NCI-H128 (cell line): ENCODE measurements around the gene KRTAP10-2.
"Not testable (repeated sequence)": the region's sequence is repeated elsewhere in the genome, so short reads cannot be mapped to it uniquely, and the experiment has no call there.

ENCODE experiments used
- DNase-seq: peaks from one replicate; lab custom pipeline; 2025; ENCODE audit not compliant: unreplicated experiment; lab: John Stamatoyannopoulos, UW

KRTAP10-2 gene

DNA sequence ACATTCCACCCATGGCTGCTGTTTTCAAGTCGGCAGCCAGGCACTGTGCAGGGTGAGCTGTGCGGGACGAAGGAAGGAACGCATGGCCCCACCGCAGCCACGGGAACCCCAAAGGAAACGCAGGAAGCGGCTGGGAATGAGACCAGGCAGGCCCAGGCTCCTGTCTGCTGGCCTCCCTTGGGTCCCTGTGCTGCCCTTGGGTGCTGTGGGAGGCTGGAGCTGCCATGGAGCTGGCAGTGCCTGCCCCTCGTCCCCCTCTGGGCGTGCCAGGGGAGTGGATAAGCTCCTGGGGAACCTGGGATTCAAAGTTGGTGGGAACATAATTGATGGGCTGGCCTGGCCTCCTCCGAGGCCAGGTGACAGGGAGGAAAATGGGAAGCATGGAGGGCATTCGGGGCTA is 17.0 kb upstream of the KRTAP10-2 start:
- no peak for DNase-seq

DNA sequence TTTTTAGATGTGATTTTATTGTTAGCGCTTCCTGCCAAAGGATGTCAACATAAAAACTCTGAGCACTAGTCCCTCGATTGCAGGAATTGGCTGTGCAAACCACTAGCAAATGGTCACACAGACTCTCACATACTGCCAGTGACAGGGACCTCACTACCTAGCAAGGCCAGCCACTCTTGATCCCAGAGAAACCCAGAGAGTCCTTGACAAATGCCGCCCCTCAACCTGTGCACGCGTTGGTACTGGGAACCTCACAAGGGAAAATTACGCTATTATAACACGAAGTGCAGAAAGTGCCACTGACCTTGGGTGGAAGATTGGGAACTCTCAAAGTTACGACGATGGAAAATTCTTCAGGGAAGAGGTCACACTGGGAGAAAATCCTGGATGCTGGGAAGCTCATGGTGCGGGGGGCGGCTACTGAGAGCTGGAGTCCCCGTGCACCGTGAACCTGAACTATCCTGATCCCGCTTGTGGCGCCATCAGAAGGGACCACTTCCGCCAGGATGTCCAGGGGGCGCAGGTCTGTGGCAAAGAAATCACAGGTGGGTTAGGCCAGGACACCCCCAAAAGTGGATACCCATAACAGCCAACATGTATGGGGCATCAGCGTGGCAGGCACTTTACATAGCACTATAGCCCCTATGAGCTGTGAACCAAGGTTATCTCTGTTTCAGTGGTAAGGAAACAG is 16.3 kb upstream of the KRTAP10-2 start:
- no peak for DNase-seq

DNA sequence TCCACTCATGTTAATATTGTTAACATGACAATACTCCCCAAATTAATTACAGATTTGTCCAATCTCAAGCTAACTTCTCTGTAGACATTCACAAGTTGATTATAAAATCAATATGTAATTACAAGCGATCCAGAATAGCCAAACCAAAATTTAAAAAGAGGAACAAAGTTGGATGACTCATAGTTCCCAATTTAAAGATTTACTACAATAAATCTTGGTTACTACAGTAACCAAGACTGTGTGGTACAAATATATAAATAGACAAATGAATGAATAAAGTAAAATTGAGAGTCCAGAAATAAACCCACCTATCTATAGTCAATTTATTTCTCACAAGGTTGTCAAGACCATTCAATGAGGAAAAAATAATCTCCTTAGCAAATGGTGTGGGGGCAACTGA is 15.1 kb upstream of the KRTAP10-2 start:
- DNase-seq: no peak

DNA sequence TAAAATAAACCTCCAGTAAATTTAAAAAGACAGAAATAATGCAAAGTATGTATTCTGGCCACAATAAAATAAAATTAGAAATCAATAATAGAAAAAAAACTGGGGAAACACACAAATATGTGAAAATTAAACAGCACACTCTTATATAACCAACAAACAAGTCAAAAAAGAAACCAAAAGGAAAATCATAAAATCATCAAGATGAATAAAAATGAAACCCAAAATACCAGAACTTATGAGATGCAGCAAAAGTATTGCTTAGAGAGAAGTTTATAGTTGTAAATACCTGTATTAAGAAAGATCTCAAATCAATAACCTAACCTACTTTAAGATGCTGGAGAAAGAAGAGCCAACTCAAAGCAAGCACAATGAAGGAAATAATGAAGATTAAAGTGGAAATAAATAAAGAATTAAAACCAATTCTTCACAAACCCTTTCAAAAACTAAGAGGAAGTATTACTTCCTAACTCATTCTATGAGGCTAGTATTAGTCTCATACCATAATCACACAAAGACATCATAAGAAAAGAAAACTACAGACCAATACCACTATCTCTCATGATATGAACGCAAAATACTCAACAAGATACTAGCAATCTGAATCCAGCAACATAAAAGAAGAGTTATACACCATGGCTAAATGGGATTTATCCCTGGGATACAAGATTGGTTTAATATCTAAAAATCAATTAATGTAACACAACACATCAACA is 13.7 kb upstream of the KRTAP10-2 start:
- no peak for DNase-seq

DNA sequence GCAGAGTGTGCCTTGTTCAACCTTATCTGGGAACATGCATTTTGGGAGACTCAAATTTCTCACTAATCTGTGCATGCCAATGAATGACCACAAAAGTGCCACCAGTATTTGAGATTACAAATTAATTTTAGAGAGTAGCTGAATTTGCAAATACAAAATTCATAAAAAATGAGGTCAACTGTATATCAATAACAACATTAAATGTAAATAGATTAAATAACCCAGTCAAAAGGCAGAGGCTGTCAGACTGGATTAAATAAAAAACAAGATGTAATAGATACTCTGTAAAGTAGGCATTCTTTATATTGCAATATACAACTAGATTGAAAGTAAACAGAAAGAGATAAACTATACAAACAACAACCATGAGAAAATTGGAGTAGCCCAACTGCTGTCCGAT is 12.8 kb upstream of the KRTAP10-2 start:
- no peak for DNase-seq

DNA sequence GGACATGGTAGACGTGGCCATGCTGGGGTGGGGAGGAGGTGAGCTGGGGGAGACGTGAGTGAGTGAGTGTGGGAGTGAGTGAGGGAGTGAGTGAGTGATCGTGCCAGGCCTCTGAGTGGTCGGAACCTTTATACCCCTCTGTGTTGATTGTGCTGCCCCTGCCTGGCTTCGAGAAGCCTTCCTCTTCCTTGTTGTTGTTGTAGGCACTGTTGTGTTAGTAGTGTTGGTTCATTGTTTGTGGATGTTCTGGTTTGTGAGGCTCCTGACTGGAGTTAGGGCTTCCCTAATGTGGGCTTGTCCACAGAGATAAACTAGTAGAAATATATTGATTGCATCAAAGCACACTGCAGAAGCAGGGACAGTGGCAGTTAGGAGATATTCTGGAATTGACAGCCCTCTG is 7.4 kb upstream of the KRTAP10-2 start, which contains the start of gene KRTAP10-3:
TSS of gene KRTAP10-3 (minus strand) at position 101 of the 400 bp plus-strand sequence. CDS start at position 21, 80 bp downstream.
- no peak for DNase-seq

DNA sequence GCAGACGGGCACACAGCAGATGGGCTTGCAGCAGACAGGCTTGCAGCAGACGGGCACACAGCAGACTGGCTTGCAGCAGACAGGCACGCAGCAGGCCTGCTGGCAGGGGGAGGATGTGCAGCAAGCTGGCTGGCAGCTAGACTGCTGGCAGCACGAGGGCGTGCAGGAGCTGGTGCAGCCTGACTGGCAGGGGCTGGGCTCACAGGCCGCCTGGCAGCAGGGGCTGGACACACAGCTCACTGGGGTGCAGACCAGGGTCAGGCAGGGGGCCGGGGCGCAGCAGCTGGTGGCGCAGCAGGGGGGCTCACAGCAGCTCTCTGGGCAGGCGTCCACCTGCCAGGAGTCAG is 7.0 kb upstream of the KRTAP10-2 start:
- DNase-seq: not testable (repeated sequence)

DNA sequence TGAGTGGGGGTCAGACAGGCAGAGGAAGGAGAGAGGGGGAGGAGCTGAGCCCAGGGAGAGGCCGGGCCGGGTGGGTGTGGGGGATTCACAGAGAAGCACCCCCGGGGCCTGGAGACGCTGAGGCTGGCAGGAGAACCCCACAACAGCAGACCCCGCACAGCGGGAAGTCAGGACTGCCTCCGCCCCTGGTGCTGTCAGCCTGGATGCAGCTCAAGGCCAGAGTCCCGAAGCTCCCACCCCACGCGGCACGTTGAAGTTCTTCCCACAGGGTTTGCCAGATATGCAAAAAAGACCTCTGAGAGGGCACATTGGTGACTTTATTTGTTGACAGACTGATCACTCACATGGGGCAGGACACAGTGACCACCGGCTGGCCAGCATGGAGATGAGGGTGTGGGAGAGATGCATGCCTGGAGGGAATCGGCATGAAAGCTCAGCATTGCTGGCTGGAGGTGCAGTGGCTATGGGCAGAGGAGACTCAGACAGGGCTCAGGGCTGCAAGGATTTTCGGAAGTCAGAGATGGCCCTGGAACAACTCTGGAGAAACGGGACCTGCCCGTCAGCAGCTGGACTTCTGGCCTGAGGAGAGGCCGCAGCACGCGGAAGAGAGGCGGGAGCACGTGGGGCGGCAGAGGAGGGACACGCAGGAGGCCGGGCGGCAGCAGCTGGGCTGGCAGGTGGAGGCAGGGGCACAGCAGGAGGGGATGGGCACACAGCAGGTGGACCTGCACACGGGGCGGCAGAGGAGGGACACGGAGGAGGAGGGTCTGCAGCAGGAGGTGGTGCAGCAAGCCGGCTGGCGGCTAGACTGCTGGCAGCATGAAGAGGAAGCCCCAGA is 6.4 kb upstream of the KRTAP10-2 start:
- no peak for DNase-seq

DNA sequence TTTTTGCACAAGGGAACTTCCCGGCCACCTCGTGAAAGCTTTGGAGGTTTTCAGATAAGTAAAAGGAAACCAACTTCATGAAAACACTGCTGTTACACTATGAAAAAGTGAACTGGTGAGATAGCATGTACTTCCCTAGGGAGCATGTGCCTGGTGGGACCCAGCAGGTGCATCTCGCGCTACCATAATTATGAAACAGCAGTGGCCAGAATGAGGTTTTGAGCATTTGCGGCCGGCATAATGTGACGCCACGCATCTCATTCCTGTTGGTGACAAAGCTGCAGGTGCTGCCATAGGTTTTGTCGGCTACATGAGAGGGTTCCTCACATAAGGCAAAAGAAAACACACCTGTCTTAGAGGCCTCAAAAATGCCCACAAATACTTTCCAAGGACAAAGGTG is 5.6 kb upstream of the KRTAP10-2 start:
- no peak for DNase-seq

DNA sequence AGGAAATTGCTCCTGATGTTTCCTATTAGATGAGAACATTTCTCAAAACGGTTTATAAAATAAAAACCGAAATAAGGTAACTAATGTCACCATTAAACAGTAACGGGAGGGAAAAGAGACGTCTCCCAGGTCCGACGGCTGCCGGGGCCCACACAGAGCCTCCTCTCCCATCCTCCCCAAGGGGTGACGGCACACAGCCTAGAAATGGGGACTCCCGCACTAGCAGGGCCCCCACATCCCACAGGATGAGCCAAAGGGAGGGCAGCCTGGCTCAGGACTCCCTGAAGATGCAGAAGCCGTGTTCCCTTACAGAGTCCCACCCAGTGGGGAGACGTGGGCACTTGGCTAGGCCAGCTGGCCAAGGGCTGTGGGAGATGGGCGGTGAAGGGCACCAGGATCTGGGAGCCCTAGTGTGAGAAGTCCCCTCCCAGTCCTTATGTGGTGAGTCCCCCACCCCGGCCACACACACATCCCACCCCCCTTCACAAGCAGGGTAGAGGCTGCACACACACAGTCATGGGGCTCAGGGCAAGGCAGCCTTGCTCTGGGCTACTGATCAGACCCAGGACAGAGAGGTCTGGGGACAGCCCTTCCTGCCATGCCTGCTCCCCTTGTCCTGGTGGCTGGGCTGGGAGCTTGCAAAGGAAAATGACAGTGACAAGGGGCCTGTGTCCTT is 4.0 kb upstream of the KRTAP10-2 start:
- DNase-seq: no peak

DNA sequence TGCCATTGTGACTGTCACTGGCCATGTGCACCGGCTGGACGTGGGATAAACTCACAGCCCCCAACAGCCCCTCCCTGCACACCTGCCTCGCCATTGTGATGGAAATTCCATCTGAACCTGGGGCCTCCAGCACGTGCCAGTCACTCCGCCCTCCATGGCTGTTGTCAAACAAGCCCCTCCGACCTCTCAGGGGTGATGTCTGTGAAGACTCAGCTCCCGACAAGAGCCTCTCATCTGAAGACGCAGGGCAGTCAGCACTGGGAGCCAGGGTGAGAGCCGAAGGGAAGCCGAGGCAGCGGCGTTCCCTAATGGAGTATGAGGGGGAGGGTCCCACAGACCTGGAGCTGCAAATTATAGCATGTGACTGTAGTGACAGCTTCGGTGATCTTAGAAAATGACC is 1.4 kb upstream of the KRTAP10-2 start:
- no peak for DNase-seq

DNA sequence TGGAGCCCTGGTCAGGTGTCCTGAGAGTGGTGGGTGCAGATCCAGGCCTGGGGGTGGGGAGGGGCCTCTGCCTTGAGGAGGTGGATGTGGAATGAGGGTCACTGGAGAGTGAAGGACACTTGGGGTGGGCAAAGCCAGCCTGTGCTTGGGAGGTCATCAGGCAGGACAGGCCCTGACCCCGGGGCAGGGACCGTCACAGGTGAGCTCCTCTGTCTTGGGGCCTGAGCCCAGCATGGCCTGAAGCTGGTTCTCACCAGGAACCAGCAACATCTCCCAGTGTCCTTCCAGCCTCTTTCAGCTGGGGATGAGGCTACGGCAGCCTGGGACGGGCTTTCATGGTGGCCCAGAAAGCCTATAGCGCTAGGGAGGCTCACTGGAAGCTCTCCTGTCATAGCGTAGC is 831 bp upstream of the KRTAP10-2 start:
- no peak for DNase-seq

DNA sequence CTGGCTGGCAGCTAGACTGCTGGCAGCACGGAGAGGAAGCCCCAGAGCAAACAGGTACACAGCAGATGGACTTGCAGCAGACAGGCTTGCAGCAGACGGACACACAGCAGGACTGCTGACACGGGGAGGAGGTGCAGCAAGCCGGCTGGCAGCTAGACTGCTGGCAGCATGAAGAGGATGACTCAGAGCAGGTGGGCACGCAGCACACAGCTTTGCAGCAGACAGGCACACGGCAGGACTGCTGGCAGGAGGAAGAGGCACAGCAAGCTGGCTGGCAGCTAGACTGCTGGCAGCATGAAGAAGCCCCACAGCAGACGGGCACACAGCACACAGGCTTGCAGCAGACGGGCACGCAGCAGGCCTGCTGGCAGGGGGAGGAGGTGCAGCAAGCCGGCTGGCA is 498 bp downstream of the KRTAP10-2 start:
- no peak for DNase-seq

DNA sequence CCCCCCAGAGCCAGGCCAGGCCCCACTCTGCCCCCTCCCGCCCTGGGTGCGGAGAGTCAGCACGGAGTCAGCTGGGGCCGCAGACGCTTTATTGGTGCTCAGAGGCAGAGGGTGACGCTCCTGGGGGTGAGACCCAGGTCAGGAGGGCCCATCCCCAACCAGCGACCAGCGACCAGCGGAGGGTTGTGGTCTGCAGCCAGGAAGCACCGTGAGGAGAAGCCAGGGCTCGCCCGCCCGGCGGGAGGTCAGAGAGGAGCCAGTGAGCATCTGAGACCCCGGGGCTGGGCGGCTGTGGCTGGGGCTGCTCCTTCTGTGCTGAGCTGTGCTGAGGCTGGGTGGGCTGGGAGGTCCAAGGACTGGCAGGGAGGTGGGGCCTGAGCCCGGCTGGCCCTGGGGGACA is 1.0 kb downstream of the KRTAP10-2 start:
- DNase-seq: not testable (repeated sequence)

DNA sequence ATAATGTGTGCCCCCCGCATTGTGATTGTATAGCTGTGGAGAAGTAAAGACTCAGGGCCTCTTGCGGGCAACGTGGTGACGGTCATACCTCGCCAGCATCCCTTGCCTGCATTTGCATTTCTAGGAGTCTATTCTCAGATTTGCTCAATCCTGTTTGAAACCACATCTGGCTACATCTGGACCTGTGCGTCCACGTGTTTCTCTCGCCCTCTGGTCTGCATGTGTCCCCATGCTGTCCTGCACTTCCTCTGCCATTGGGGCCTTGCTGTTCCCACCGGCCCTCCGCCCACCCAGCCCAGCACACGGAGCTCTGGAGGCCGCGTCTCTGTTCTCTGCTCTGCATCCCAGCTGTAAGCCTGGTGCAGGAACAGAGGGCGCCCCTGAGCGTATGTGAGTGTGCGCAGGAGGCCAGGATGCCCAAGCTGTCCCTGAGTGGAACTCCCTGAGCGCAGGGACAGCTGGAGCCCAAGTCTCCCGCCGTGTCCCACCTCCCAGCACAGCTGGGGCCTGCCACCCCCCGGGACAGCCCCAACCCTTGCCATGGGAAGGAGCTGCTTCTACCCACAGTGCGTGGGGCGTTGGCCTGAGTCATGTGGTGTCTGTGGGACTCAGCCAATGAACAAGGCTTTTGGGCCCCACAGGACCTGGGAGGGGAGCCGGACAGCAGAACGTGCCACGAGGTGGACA is 1.6 kb downstream of the KRTAP10-2 start:
- DNase-seq: no peak

DNA sequence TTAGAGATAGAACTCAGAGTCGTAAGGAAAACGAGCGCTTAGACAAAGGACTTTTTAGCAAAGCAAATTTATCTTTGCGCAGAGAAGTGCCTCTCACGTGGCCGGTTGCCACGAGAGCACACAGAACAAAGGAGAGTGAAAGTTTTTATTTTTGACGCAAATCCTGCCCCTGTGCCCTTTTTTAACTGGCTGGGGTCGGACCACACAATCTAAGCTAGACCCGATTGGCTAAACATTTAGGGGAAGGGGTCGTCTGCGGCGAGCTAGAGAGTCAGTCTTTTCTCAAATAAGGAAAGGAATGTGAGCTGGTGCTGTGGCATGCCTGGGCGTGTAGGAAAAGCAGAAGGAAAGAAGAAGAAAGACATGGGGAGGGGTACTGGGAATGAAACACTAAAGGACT is 2.4 kb downstream of the KRTAP10-2 start:
- no peak for DNase-seq

DNA sequence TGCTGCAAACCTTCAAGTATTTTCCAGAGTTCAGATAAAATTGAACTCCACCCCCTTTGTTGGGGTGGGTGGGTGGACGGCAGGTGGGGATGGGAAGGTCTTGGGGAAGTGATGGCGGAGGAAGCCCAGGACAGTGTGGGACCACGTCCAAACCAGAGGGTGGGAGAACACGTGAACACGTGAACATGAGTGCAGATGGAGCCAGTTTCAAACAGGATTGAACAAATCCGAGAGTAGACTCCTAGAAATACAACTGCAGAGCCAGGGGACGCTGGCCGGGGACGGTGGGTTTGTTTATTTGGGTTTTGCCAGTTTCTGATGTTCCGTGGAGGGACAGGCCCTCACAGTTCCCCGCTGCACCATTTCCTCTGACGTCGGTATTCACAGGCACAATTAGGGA is 2.9 kb downstream of the KRTAP10-2 start:
- DNase-seq: no peak

DNA sequence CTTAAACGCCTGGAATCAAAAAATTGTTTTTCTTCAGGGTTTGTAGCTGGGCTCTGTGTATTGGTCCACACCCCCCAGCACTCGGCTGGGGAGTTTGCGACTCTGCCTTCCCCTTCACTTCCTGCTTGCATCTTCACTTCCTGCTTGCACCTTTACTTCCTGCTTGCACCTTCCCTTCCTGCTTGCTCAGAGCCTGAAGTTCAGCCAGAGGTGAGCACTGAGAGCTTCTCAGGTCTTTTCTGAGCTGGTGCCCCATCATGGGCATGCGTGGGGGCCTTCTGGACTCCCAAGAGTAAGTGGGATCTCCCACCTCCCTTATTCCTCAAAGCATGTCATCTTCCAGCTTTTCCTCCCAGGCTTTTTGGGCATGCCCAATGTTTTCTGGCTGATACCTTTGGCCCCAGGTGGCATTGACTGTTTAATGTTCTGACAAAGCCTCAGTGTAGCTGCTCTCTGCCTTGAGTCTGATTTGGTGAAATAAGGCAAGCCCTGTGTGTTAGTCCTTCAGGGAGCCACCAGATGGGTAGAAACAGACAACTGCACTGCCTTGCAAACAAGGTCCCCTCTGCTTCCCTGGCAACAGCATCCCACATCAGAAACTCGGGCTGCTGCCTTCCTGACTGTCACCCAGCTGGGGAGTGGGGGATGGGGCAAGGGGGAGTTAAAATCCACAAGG is 3.5 kb downstream of the KRTAP10-2 start:
- no peak for DNase-seq

DNA sequence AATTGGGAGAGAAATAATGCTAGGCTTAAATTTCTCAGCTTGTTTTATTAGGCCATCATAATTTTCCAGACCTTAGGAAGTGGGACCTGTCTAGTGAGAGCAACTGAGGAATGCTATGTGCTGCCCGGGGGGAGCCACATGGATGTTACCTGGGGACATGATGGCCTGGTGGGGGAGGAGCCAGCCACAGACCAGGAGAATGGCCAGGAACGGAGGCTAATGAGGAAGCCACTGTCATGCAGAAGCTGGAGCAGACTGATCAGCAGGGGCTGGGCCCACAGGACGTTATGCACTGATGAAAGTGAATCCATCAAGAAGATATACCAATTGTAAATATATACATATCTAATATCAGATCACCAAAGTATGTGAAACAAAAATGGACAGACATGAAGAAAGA is 6.7 kb downstream of the KRTAP10-2 start:
- no peak for DNase-seq

DNA sequence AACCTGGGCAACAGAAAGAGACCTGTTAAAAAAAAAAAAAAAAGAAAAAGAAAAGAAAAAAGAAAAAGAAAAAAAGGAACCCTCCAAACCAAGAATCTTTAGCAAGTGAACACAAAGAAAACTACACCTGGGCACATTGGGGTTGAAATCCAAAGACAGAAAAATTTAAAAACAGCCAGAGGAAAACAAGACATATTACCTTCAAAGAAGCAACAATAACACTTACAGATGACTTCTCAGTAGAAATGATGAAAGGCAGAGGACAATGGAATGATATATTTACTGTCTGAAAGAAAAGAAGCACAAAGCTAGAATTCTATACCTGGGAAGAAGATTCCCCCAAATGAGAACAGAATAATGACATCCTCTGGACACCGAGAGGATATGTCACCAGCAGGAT is 8.6 kb downstream of the KRTAP10-2 start:
- no peak for DNase-seq
